GM12865 (cell line): ENCODE results near the gene NPIPA5.
"Not testable (repeated sequence)": the region's sequence is repeated elsewhere in the genome, so short reads cannot be mapped to it uniquely, and the experiment has no call there.

ENCODE experiments used
- DNase-seq: peaks from one replicate; pipeline ENCODE4 v3.0.0; 2010; ENCODE audit warnings: low read depth
- H3K4me3 ChIP-seq: 2 replicates; pipeline ENCODE4 v1.5.1; 2011; ENCODE audit warnings: mild to moderate bottlenecking, low read depth, low read length, control low read depth
- TF ChIP-seq, protein P1 (sequence below): IDR thresholded peaks from 2 replicates; pipeline ENCODE4 v1.5.1; 2011; ENCODE audit warnings: low read length, control low read depth, low read depth, inconsistent platforms; ENCODE audit not compliant: insufficient read depth; ENCODE audit errors: missing control alignments

The NPIPA5 gene

DNA sequence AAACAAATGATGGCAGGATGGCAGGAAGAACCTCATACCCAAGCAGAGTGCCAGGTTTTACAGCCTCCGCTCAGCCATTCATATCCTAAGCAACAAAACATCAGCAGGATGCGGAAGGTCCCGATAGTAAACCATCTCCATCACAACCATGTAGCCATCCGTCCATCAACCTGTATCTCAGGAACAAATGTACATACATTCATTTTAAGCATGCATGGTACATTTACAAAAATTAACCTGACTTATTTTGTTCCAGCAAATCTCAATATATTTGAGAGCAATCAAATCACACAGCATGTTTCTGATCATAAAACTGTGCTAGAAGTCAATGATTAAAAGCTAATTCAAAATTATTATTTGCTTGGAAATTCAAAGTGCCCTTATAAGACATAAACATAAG is at the start of gene NPIPA5:
Gene NPIPA5, minus strand, starts transcription at position 101 of the 400 bp plus-strand sequence. Its CDS starts 0 bp downstream, at position 101.
- DNase-seq, H3K4me3 ChIP-seq: not testable (repeated sequence)

DNA sequence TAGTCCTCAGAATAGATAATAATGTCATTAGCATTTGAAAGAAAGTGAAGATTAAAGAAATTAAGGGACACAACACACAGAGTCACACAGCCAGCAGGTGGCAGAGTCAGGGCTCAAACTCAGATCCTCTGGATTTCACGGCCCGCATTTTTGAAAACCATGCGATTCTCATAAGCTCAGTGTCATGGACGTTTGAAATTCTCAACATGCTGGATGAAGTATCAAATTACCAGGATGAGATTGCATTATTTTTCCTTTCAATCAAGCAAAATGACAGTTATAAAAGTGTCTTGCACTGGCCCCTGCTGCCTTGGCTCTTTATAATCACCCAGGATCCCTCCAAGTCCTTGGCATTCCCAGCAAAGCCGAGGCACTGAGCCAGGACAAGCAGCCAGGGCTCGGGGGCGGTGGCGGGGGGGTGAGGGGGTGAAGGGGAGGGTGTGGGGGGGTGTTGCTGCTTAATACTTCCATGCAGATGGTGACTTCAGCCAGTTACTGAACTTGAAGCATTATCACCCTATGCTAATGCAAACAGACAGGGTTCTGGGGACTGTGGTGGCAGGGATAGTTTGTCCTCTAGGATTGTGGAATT is 49.6 kb upstream of the NPIPA5 start:
- no peak overlapping the region for H3K4me3 ChIP-seq
- TF ChIP-seq, protein P1, sequence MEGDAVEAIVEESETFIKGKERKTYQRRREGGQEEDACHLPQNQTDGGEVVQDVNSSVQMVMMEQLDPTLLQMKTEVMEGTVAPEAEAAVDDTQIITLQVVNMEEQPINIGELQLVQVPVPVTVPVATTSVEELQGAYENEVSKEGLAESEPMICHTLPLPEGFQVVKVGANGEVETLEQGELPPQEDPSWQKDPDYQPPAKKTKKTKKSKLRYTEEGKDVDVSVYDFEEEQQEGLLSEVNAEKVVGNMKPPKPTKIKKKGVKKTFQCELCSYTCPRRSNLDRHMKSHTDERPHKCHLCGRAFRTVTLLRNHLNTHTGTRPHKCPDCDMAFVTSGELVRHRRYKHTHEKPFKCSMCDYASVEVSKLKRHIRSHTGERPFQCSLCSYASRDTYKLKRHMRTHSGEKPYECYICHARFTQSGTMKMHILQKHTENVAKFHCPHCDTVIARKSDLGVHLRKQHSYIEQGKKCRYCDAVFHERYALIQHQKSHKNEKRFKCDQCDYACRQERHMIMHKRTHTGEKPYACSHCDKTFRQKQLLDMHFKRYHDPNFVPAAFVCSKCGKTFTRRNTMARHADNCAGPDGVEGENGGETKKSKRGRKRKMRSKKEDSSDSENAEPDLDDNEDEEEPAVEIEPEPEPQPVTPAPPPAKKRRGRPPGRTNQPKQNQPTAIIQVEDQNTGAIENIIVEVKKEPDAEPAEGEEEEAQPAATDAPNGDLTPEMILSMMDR = peak; percentile 47
- DNase-seq = peak; percentile 45

DNA sequence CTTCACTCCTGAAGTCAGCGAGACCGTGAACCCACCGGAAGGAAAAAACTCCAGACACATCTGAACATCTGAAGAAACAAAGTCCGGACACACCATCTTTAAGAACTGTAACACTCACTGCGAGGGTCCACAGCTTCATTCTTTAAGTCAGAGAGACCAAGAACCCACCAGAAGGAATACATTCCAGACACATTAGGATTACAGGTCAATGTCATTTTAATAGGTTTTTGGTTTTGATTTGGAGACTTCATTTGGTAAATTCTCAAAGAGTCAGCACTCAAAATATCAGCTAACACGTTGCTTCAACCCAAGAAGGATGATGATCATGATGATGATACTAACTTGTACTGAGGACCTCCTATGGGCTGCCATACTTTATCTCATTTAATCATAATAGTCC is 48.7 kb upstream of the NPIPA5 start:
- H3K4me3 ChIP-seq = no peak overlapping the region
- no peak for DNase-seq
- TF ChIP-seq, protein P1 = no peak

DNA sequence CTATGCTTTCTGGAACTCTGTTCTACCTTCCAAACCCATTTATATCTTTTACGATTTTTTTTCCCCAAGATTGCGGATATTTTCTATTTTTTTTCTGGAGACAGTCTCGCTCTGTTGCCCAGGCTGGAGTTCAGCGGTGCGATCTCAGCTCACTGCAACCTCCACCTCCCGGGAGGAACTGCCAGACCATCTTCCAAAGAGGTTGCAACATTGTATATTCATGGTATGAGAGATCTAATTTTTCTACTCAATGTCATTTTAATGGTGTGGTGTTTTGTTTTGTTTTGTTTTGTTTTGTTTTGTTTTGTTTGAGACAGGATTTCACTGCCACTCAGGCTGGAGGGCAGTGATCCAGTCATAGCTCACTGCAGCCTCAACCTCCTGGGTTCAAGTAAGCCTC is 47.8 kb upstream of the NPIPA5 start:
- TF ChIP-seq, protein P1 = no peak
- DNase-seq = no peak
- H3K4me3 ChIP-seq = no peak overlapping the region

DNA sequence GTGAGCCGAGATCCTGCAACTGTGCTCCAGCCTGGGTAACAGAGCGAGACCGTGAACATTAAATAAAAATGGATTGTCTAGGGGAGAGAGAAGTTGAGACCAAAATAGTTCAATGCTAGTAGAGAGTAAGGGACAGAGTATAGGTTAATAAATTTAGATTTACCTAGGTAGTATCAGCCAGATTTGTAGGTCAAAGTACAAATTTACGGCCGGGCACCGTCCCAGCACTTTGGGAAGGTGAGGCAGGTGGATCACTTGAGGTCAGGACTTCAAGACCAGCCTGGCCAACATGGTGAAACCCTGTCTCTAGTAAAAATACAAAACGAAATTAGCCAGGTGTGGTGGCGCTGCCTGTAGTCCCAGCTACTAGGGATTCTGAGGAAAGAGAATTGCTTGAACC is 44.1 kb upstream of the NPIPA5 start:
- H3K4me3 ChIP-seq = no peak overlapping the region
- DNase-seq = no peak
- TF ChIP-seq, protein P1 = no peak

DNA sequence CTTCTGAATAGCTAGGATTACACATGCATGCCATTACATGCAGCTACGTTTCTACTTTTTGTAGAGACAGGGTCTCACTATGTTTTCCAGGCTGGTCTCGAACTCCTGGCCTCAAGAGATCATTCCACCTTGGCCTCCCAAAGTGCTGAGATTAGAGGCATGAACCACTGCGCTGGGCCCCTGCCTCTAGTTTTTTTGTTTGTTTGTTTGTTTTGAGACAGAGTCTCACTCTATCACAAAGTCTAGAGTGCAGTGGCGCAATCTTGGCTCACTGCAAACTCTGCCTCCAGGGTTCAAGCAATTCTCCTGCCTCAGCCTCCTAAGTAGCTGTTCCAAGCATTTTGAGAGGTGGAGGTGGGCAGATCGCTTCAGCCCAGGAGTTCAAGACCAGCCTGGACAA is 43.6 kb upstream of the NPIPA5 start:
- H3K4me3 ChIP-seq, DNase-seq: not testable (repeated sequence)

DNA sequence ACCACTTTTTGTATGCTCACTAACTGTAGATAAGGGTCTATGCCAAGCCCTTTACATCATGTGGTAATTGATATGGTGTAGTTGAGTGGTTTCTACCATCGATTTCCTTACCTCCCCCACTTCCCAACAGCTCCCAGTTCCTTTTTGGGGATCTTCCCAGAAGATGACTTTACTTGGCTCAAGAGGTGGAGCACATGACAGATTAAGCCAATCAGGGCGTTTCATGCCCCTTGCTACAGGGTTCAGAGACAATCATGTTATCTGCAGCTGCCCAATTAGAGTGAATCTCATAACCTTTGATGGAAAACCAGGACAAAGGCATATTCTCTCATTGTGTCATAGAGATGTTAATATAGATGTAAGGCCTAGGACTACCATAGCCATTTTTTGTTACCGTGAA is 40.1 kb upstream of the NPIPA5 start:
- no peak for DNase-seq
- TF ChIP-seq, protein P1 = no peak
- no peak overlapping the region for H3K4me3 ChIP-seq

DNA sequence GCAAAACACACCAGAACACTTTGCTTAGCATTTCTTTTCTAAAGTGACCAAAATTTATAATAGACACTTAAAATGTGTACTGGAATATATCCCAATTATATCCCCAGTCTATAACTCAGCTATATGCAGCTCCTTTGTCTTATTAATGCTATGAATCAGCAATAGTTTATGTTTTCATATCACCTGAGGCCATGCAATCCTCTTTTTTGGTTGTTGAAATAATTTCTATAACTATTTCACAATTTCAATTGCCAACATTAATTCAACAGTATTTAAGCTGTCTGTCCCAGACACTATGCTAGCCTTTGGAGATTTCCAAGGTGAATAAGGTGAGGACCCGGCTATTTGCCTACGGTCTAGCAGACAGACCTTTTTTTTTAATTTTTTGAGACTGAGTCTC is 39.1 kb upstream of the NPIPA5 start:
- TF ChIP-seq, protein P1 = no peak
- no peak for DNase-seq
- H3K4me3 ChIP-seq = no peak overlapping the region
